ENCODE results near the gene TMOD2.

TMOD2 gene

GRCh38 chr15:51759557-51760070, 8.2 kb downstream of the TMOD2 start:
- TF ChIP-seq CTCF (IDR thresholded peaks at IDR 0.05), result no peak

GRCh38 chr15:51760805-51761204, 9.4 kb downstream of the TMOD2 start:
- TF ChIP-seq CTCF (IDR thresholded peaks at IDR 0.05), result no peak

- TF ChIP-seq CTCF (IDR thresholded peaks at IDR 0.05), result no peak
Observed at GRCh38 chr15:51765751-51766150, 14.4 kb downstream of the TMOD2 start.

GRCh38 chr15:51766341-51766740, 14.9 kb downstream of the TMOD2 start:
- no peak for TF ChIP-seq CTCF (IDR thresholded peaks at IDR 0.05)

GRCh38 chr15:51768018-51768417, 16.6 kb downstream of the TMOD2 start:
- no peak for TF ChIP-seq CTCF (IDR thresholded peaks at IDR 0.05)

GRCh38 chr15:51770902-51771301, 19.5 kb downstream of the TMOD2 start:
- TF ChIP-seq CTCF (IDR thresholded peaks at IDR 0.05), result no peak

- TF ChIP-seq CTCF (IDR thresholded peaks at IDR 0.05), result no peak
Observed at GRCh38 chr15:51771773-51772172, 20.4 kb downstream of the TMOD2 start.

GRCh38 chr15:51774916-51775315, 23.5 kb downstream of the TMOD2 start:
- no peak for TF ChIP-seq CTCF (IDR thresholded peaks at IDR 0.05)
